ENCODE results near the gene FFAR2. TPM values are rescaled to one million over a fixed set of nuclear protein-coding genes. Genes with fewer than 3 reads are reported as not detected.
"Not testable (repeated sequence)": the region's sequence is repeated elsewhere in the genome, so short reads cannot be mapped to it uniquely, and the experiment has no call there.

Gene FFAR2
- total RNA-seq, 4 donors from 2014 or later: 0.21 TPM; not detected in 2

DNA sequence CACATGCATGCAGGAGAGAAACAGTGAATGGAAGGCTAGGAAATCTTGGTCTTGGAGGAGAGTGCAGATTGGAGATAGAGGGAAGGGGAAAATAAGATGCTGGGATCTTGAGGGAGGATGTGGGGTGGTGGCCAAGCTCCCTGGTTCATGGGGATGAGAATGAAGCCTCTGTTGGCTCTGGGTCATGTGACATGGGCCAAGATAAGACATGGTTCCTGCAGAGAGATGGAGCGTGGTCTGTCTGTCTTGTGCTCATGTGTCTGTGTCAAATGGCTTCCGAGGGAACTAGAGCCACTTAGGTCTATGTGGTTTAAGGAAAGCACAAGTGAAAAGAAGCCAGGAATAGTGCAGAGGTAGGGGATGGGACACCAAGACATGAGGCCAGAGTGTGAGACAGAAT, 30.8 kb upstream of the FFAR2 start:
- TF ChIP-seq, protein P1, sequence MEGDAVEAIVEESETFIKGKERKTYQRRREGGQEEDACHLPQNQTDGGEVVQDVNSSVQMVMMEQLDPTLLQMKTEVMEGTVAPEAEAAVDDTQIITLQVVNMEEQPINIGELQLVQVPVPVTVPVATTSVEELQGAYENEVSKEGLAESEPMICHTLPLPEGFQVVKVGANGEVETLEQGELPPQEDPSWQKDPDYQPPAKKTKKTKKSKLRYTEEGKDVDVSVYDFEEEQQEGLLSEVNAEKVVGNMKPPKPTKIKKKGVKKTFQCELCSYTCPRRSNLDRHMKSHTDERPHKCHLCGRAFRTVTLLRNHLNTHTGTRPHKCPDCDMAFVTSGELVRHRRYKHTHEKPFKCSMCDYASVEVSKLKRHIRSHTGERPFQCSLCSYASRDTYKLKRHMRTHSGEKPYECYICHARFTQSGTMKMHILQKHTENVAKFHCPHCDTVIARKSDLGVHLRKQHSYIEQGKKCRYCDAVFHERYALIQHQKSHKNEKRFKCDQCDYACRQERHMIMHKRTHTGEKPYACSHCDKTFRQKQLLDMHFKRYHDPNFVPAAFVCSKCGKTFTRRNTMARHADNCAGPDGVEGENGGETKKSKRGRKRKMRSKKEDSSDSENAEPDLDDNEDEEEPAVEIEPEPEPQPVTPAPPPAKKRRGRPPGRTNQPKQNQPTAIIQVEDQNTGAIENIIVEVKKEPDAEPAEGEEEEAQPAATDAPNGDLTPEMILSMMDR (IDR thresholded peaks at IDR 0.05): no peak
- TF ChIP-seq POLR2A (IDR thresholded peaks at IDR 0.05): no peak
- no peaks in the 10 kb centered on the region for H3K4me1 ChIP-seq
- no peak overlapping the region for H3K4me3 ChIP-seq
- intact Hi-C loops (cut with DNase I; ENCODE audit: low total_unique reads): no loop called here
- H3K36me3 ChIP-seq: no peaks in the 10 kb centered on the region
- no peaks in the 10 kb centered on the region for H3K27me3 ChIP-seq
- H3K27ac ChIP-seq: no peak overlapping the region
- H3K9me3 ChIP-seq: no peaks in the 10 kb centered on the region
- no peak for DNase-seq

DNA sequence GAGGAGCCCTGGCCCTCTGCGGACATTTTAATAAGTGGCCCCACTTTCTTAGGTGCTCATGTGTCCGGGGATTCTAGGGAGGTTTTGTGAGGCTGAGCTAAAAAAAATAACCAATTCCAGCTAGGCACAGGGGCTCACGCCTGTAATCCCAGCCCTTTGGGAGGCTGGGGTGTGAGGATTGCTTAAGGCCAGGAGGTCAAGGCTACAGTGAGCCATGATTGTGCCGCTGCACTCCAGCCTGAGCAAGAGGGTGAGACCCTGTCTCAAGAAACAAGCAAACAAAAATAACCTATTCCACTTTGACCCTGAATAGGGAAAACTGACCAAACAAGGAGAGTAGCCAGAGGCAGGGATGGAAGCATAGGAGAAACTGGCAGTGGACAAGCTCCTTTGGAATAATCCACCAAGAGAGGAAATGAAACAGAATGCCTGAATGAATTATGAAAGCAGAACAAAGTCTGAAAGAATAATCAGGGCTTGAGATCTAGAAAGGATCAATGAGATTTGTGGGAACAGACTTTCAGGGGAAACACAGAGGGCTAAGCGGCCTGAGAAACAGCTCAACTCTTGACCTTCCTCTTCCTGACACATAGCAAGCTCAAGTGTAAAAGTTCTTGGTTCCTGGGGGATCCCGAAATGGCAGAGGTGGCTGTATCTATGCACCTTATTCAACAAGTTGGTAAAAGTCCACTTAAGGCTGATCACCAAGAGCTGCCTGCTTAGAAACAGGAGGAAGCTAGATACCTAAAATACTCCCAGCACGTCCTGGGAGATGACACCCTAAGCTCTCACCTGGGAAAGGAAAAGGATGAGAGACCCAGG, 30.1 kb upstream of the FFAR2 start:
- DNase-seq: no peak

DNA sequence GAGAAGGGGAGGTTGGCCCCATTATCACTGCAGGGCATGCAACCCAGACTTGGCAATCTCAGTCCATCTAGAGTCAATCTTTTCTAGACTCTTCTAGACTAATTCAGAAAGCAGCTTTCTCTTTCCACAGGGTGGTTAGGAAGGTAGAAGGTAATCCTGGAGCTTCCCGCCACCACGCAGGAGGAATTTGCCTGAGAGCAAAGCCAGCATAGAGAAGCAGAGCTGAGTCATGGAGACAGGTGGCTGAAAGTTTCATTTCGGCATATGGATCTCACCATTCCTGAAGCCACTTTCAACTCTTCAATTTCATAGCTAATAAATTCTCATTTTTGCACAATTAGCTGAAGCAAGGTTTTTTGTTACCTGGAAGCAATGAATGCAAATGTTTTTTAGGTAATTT, 29.0 kb upstream of the FFAR2 start:
- H3K27me3 ChIP-seq: no peaks in the 10 kb centered on the region
- no peak for DNase-seq

More for the DNA sequence above, 30.1 kb upstream of the FFAR2 start:
- intact Hi-C loops (cut with DNase I; ENCODE audit: low total_unique reads): no loop called here
- no peak for TF ChIP-seq POLR2A (IDR thresholded peaks at IDR 0.05)
- TF ChIP-seq, protein P1 (IDR thresholded peaks at IDR 0.05): no peak
- Histone ChIP-seq H3K27me3 (no peaks in the 10 kb centered on the region), H3K4me1 (no peaks in the 10 kb centered on the region), H3K4me3 (no peak overlapping the region), H3K9me3 (no peaks in the 10 kb centered on the region), H3K27ac (no peak overlapping the region), H3K36me3 (no peaks in the 10 kb centered on the region)

DNA sequence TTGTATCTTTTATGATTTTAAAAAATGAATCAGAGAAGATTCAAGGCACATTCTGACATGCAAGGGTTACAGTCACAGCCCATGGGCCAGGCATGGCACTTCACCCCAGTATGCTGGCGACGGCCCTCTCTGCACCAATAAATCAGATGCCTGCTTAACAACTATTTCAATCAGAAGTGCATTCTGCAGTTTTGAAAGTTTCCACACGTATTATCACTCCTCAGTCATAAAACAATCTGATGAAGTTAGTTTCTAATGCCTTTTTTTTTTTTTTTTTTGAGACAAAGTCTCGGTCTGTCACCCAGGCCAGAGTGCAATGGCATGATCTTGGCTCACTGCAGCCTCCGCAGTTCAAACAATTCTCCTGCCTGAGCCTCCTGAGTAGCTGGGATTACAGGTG, 28.3 kb upstream of the FFAR2 start:
- Histone ChIP-seq H3K27ac (no peak overlapping the region), H3K4me1 (no peaks in the 10 kb centered on the region), H3K27me3 (no peaks in the 10 kb centered on the region), H3K36me3 (no peaks in the 10 kb centered on the region), H3K9me3 (no peaks in the 10 kb centered on the region), H3K4me3 (no peak overlapping the region)
- TF ChIP-seq, protein P1 (IDR thresholded peaks at IDR 0.05): no peak
- TF ChIP-seq POLR2A (IDR thresholded peaks at IDR 0.05): no peak
- DNase-seq: no peak
- intact Hi-C loops (cut with DNase I; ENCODE audit: low total_unique reads): no loop called here

More for the DNA sequence above, 29.0 kb upstream of the FFAR2 start:
- Histone ChIP-seq H3K9me3 (no peaks in the 10 kb centered on the region), H3K4me3 (no peak overlapping the region), H3K4me1 (no peaks in the 10 kb centered on the region), H3K36me3 (no peaks in the 10 kb centered on the region), H3K27ac (no peak overlapping the region)
- TF ChIP-seq, protein P1 (IDR thresholded peaks at IDR 0.05): no peak
- no peak for TF ChIP-seq POLR2A (IDR thresholded peaks at IDR 0.05)
- intact Hi-C loops (cut with DNase I; ENCODE audit: low total_unique reads): no loop called here

DNA sequence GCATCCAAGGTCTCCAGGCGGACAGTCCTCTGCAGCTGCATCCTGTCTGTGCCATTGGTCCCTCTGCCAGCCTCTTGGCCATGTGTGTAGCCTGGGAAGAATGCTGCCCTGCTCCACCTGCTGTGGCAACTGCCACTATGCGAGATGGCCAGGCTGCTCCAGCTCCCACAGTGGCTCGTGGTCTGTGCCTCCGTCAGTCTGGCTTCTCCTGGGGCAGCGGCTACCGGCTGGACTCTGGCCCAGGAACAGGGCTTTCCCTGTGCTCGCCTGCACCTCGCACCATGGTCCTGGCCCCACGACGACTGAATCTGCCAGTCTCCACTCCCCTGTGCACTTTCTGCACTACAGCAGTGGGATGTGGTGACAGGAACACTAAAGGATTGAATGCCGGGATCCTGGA, 26.7 kb upstream of the FFAR2 start:
- TF ChIP-seq, protein P1 (IDR thresholded peaks at IDR 0.05): no peak
- Histone ChIP-seq H3K9me3 (no peaks in the 10 kb centered on the region), H3K36me3 (no peaks in the 10 kb centered on the region), H3K27ac (no peak overlapping the region), H3K4me3 (no peak overlapping the region), H3K4me1 (no peaks in the 10 kb centered on the region), H3K27me3 (no peaks in the 10 kb centered on the region)
- intact Hi-C loops (cut with DNase I; ENCODE audit: low total_unique reads): no loop called here
- no peak for DNase-seq

DNA sequence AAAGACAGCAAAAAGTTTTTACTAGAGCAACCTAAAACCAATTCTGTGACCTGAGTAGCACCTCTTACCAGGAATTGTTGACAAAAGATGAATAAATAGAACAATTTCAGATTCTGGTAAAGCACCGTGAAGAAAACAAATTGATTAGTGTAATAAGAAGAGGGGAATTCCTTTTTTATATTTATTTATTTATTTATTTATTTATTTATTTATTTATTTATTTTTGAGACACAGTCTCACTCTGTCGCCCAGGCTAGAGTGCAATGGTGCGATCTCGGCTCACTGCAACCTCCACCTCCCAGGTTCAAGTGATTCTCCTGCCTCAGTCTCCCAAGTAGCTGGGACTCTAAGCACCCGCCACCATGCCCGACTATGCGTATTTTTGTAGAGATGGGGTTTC, 24.7 kb upstream of the FFAR2 start:
- H3K4me3 ChIP-seq; intact Hi-C loops (cut with DNase I; ENCODE audit: low total_unique reads); H3K27me3 ChIP-seq; H3K36me3 ChIP-seq; H3K27ac ChIP-seq; H3K4me1 ChIP-seq; H3K9me3 ChIP-seq; DNase-seq: not testable (repeated sequence)
